HG02610 (cell line): ENCODE data around the gene PDE11A.

Experiments
- ATAC-seq: cut with Tn5 transposase; IDR thresholded peaks from one replicate; pipeline ENCODE4 v1.9.1; 2021; ENCODE audit warnings: mild to moderate bottlenecking, moderate library complexity; ENCODE audit not compliant: unreplicated experiment

PDE11A gene

GRCh38 chr2:177929662-177930522 is 142.7 kb downstream of the PDE11A start:
- no peak for ATAC-seq

- ATAC-seq = no peak
Measured at GRCh38 chr2:177923323-177923722, 149.3 kb downstream of the PDE11A start.

DNA sequence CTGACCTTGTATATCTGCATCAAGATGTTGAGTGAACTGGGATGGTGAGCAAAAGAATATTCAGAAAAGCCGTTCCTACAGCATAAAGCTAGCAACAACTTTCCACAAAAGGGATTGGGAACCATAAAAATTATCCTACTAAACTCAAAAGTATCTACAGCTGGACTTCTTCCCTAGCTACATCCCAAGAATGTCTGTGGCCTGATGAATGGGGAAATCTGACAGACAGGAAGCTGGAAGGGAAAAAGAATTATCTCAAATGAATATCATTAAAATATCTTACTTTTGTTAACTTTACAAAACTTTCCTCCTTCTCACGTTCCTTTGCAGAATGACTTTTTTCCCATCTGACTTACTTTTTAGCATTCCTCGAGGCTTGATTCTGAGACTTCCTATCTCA is 150.9 kb downstream of the PDE11A start:
- ATAC-seq = no peak

GRCh38 chr2:177917169-177917568 is 155.4 kb downstream of the PDE11A start:
- ATAC-seq = no peak

- ATAC-seq = no peak
Measured at GRCh38 chr2:177916342-177916741, 156.2 kb downstream of the PDE11A start.

DNA sequence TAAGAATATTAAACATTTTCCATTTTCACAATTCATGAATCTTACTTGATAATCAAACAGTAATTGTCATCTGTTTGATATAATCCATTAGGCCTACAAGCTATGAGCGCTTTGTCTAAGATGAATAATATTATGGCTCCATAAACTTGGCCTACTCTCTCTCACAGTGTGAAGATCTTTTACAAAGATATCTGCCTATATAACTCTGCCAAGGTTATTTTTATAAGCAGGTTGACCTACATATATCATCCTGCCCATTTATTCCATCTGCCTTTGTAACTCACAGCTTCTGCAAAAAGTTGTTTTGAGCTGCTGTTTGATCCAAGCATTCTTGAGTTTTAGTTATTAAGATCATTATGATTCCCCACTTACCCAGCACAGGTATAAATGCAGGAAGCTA is 158.3 kb downstream of the PDE11A start:
- no peak for ATAC-seq

DNA sequence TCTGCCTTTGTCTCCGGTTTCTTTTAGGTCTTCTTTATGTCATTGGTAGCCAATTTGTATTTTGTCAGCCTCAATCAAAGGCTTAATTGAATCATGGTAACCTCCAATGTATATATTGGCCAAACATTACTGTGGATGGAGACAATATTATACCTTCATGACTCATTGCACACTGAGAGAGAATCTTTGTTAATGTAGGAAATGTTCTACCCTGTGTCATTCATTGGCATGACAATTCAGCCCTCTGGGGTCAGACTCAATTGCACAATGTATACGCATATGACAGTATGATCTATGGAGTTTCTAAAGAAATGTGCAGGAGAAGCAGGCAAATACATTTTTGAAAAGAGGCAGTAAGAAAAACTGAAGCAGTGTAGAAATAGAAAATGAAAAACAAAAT is 162.6 kb downstream of the PDE11A start:
- no peak for ATAC-seq

DNA sequence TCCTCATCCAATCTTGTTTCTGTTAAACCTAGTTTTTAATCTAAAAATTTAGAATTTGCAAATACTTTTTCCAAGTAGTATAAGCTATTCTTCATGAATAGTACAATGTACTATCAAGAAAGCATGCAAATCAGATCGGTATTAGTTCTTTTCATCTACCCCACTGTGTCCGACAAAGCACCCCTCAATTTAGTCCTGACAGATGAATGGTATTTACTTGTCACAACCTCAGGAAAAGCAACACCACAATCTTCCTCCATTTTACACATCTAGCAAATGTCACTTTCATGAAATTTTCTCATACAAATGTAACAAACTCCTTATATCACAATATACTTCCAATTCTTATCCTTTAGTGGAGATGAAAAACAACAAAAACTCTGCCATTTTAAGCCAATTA is 163.8 kb downstream of the PDE11A start:
- no peak for ATAC-seq

GRCh38 chr2:177908182-177908581 is 164.4 kb downstream of the PDE11A start:
- no peak for ATAC-seq

DNA sequence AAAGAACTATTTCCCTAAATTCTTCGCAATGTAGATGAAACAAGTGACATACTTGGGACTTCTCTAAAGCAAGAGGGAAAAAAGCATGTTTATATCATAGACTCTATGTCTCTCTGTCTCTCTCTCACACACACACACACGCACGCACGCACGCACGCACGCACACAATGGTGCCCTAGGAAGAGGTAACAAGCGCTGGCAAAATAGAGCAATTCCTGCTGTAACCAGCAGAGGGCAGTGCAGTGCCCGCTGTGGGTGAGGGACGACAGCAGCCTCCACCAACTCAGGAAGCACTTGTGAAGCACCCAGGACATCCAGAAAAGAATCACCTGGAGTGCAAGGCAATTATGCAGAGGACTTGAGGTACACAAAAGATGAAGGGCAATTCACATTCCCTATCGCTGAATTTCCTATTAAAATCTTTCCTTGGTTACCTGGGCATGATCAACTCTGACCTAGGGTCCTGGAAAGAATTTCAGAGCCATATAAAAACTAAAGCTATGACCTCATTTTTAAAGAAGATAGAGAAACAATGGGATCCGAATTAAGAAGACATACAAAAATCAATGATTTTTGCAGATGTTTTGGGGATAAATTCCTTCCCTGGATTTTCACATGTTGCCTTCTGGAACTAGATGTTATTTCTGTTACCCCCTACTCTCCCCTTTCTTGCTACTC is 166.4 kb downstream of the PDE11A start:
- ATAC-seq = peak; percentile 76

GRCh38 chr2:177905640-177906039 is 166.9 kb downstream of the PDE11A start:
- no peak for ATAC-seq

DNA sequence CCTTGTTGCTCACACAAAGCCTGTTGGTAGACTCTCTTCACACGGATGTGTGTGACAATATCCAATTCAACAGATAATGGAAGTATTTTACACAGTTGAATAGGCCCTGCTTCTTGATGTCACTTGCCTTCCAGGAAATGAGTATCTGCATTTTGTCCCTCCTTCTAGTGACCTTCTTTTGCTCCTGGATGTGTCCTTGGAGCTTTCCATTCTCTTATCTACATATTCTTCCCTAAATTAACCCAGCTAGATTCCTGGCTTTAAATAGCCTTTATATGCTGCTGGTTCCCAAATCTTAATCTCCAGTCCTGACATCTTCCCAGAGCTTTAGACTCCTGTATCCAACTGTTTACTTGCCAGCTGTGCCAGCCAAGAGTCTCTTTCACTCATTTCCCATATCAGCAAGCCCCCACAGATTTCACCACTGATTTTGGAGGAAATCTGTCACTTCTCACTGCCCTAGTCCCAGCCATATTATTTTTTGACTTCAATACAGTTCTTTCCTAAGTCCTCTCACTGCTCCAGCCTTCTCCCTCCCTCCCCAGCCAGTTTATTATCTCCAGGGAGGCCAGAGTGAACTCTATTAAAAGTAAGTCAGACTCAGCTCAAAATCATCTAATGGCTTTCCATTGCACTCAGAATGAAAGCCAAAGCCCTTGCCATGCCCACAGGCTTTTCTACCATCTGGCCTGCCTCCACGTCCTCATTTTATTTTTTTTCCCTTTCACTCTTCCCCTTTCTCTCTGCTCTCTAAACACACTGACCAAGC is 170.0 kb downstream of the PDE11A start:
- ATAC-seq = no peak

GRCh38 chr2:177900082-177900481 is 172.5 kb downstream of the PDE11A start:
- ATAC-seq = no peak

- no peak for ATAC-seq
Measured at GRCh38 chr2:177897278-177897677, 175.3 kb downstream of the PDE11A start.

DNA sequence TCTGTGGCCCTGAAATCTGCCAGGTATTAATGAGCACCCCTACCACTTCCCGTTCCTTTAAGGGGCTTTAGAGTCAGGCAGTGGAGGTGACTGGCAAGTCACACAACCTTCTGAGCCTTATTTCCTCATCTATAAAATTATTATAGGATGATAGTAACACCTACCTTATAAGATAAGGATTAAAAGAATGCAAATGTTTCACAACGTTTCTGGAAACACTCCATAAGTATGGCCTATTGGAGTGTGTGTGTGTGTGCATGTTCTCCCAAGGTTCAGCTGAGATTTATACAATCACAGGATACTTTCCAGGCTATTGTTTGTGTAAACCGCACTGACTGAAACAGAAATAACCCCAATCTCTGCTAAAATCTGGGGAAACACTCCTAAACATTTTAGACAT is 176.0 kb downstream of the PDE11A start:
- ATAC-seq = no peak

DNA sequence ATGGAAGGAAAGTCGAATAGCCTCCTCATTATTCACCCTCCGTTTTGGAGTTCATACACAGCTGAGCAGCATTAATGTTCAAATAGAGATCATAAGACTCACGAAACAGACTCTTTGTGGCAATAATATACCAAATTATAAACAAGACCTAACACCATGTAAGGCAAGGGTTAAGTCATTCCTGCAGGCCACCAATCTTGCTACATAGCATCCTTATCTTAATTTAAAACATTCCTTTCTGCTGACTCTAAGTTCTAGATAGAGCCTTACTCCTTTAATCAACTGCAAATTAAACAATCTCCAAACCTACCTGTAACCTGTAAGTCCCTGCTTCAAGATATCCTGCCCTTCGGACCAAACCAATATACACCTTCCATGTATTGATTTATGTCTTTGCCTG is 178.0 kb downstream of the PDE11A start:
- ATAC-seq = no peak

- no peak for ATAC-seq
Measured at GRCh38 chr2:177893880-177894279, 178.7 kb downstream of the PDE11A start.

- ATAC-seq = no peak
Measured at GRCh38 chr2:177891533-177891932, 181.0 kb downstream of the PDE11A start.

- no peak for ATAC-seq
Measured at GRCh38 chr2:177889818-177890460, 182.6 kb downstream of the PDE11A start.

DNA sequence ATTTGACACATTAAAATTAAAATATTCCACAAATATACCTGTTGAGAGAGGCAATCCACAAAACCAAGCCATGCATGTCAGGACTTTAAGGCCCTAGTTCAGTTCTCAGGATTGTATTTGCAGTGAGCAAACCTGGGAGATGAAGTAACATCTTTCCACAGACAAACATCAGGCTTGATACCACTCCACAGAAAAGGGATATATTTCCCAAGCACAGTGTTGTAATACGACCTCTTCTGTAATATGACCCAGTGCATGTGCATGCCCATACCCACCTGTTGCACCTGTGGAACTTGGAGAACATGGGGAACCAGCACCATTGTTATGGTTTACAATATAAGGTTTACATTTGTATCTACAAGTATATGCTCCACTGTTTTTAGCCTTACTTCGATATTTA is 184.0 kb downstream of the PDE11A start:
- ATAC-seq = no peak

DNA sequence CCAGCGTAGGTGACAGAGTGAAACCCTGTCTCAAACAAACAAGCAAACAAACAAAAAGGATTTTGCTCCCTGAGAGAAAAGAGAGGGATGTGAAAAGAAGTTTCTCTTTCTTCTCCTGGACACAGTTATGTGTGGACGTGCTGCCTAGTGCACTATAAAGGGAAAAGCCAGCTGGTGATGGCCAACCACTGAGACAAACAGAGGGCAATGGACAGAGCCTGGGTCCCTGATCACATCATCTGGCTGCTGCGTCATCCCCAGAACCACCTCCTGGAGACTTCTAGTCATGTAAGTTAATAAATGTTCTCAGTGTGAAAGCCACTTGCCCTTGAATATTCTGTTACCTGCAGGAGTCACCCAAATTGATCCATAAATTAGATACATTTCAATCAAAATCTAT is 184.9 kb downstream of the PDE11A start:
- no peak for ATAC-seq
